Keratinocyte (primary cell): ENCODE results near the gene LILRA1. TPM values are rescaled to one million over a fixed set of nuclear protein-coding genes. Genes with fewer than 3 reads are reported as not detected.

Experiments
- DNase-seq: peaks from one replicate; pipeline ENCODE4 v3.0.0-alpha.2; 2011; ENCODE audit warnings: low read depth, missing footprints, low spot score
- FAIRE-seq: peaks from 2 replicates; lab custom pipeline; 2011; peaks lifted over from hg19 to GRCh38; lab: Jason Lieb, UNC
- H2AFZ ChIP-seq: 2 replicates; pipeline ENCODE4 v1.6.0; 2012; ENCODE audit warnings: low read length, control low read depth, inconsistent platforms; ENCODE audit not compliant: control insufficient read depth
- H3K27ac ChIP-seq: 2 replicates; pipeline ENCODE4 v1.5.1; 2011; ENCODE audit warnings: low read length; ENCODE audit not compliant: control insufficient read depth, insufficient read depth
- H3K27me3 ChIP-seq: 3 replicates; pipeline ENCODE4 v1.6.0; 2011; ENCODE audit warnings: low read length; ENCODE audit not compliant: control insufficient read depth, insufficient read depth; ENCODE audit errors: extremely low read depth
- H3K36me3 ChIP-seq, 2 experiments: 2 replicates in 1 of 2; 3 replicates in 1 of 2; pipeline ENCODE4 v1.5.1; 2011; ENCODE audit warnings: low read length in 2 of 2, mild to moderate bottlenecking in 1 of 2; ENCODE audit not compliant: control insufficient read depth in 2 of 2, insufficient read depth in 2 of 2; ENCODE audit errors: extremely low read depth in 1 of 2
- H3K4me1 ChIP-seq: 3 replicates; pipeline ENCODE4 v1.5.1; 2011; ENCODE audit warnings: low read length; ENCODE audit not compliant: control insufficient read depth, insufficient read depth; ENCODE audit errors: extremely low read depth
- H3K4me2 ChIP-seq: 3 replicates; pipeline ENCODE4 v1.6.0; 2011; ENCODE audit warnings: low read depth, low read length; ENCODE audit not compliant: control insufficient read depth, insufficient read depth; ENCODE audit errors: extremely low read depth
- H3K4me3 ChIP-seq, 3 experiments: fragments of 200-600 bp in 1 of 3; sonication (generic) in 1 of 3; 2 replicates in 2 of 3; 3 replicates in 1 of 3; pipeline ENCODE4 v1.5.1; 2011 to 2016; ENCODE audit warnings: low read length in 3 of 3, mild to moderate bottlenecking in 3 of 3, control low read depth in 2 of 3, inconsistent platforms in 1 of 3, low read depth in 1 of 3, mixed read lengths in 1 of 3, mixed run types in 1 of 3, moderate library complexity in 1 of 3; ENCODE audit not compliant: control insufficient read depth in 2 of 3, insufficient read depth in 2 of 3; ENCODE audit errors: extremely low read depth in 1 of 3
- H3K79me2 ChIP-seq: 2 replicates; pipeline ENCODE4 v1.6.0; 2012; ENCODE audit warnings: low read length; ENCODE audit not compliant: control insufficient read depth, insufficient read depth
- H3K9ac ChIP-seq: 3 replicates; pipeline ENCODE4 v1.6.0; 2011; ENCODE audit warnings: low read length; ENCODE audit not compliant: control insufficient read depth, insufficient read depth; ENCODE audit errors: extremely low read depth
- H3K9me1 ChIP-seq: 3 replicates; pipeline ENCODE4 v1.6.0; 2011; ENCODE audit warnings: low read length; ENCODE audit not compliant: control insufficient read depth, insufficient read depth; ENCODE audit errors: extremely low read depth
- H3K9me3 ChIP-seq: 2 replicates; pipeline ENCODE4 v1.5.1; 2012; ENCODE audit warnings: low read depth, low read length; ENCODE audit not compliant: control insufficient read depth
- H4K20me1 ChIP-seq: 3 replicates; pipeline ENCODE4 v1.6.0; 2011; ENCODE audit warnings: low read length; ENCODE audit not compliant: control insufficient read depth, insufficient read depth; ENCODE audit errors: extremely low read depth
- EZH2 ChIP-seq: IDR thresholded peaks from one replicate; pipeline ENCODE4 v1.6.1; 2012; ENCODE audit warnings: inconsistent platforms, mild to moderate bottlenecking, low read length, moderate library complexity
- dilution Hi-C: fragments of 300-500 bp; cut with MboI; formaldehyde crosslinking; loops from one replicate; pipeline ENCODE4 v1.7.0; 2020; ENCODE audit warnings: low sequenced_read_pairs; ENCODE audit not compliant: extremely low pct_ligation_motif_present
- polyA plus RNA-seq, 5 experiments: library from polyadenylated mRNA; depleted of rRNA in 3 of 5; stranded (reverse) in 3 of 5; stranded (forward) in 1 of 5; unstranded in 1 of 5; fragments of >200 nt; gene quantifications; 1 replicate in 1 of 5; 2 replicates in 3 of 5; 3 replicates in 1 of 5; pipeline versions ENCODE4 v1.2.1 to v1.2.3, GENCODE V29; 2011 to 2012; ENCODE audit warnings: missing spikeins in 2 of 5, low read depth in 1 of 5, low replicate concordance in 1 of 5
- TF ChIP-seq, protein P1 (sequence below), 3 experiments: IDR thresholded peaks in 1 of 3; conservative IDR thresholded peaks in 1 of 3; optimal IDR thresholded peaks in 1 of 3; 2 replicates in 2 of 3; 3 replicates in 1 of 3; pipeline versions ENCODE3 to v1.5.1; 2011; ENCODE audit warnings: low read length in 3 of 3, mild to moderate bottlenecking in 3 of 3, moderate library complexity in 2 of 3, control low read depth in 1 of 3, inconsistent platforms in 1 of 3; ENCODE audit not compliant: insufficient read depth in 2 of 3; ENCODE audit errors: extremely low read depth in 1 of 3

LILRA1 gene
- polyA plus RNA-seq, 1 donor (not counting 4 experiments of a cell fraction or from before 2014, with no cell fraction given) = not detected

DNA sequence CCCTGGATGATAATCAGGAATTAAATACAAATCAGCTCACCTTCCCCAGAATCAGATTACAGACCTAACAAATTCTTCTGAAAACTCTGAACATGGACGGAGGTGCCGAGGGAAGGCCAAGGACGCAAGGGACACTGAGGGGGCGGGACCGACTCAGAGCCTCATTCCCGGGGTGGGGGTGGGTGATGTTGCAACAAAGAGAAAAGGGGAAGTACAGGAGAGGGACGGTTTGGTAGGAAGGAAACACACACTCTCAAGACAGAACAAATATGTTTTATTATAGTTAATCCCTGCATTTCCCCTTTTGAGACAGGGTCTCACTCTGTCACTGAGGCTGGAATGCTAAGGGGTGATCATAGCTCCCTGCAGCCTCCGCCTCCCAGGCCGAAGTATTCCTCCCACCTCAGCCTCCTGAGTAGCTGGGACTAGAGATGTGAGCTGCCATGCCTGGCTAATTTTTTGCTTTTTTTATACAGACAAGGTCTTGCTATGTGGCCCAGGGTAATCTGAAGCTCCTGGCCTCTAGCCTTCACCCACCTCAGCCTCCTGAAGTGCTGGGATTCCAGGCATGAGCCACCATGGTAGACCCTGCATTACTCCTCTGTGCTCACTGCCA is 20.6 kb upstream of the LILRA1 start:
- TF ChIP-seq, protein P1, sequence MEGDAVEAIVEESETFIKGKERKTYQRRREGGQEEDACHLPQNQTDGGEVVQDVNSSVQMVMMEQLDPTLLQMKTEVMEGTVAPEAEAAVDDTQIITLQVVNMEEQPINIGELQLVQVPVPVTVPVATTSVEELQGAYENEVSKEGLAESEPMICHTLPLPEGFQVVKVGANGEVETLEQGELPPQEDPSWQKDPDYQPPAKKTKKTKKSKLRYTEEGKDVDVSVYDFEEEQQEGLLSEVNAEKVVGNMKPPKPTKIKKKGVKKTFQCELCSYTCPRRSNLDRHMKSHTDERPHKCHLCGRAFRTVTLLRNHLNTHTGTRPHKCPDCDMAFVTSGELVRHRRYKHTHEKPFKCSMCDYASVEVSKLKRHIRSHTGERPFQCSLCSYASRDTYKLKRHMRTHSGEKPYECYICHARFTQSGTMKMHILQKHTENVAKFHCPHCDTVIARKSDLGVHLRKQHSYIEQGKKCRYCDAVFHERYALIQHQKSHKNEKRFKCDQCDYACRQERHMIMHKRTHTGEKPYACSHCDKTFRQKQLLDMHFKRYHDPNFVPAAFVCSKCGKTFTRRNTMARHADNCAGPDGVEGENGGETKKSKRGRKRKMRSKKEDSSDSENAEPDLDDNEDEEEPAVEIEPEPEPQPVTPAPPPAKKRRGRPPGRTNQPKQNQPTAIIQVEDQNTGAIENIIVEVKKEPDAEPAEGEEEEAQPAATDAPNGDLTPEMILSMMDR (optimal IDR thresholded peaks at IDR 0.05 in 1 of 3, IDR thresholded peaks at IDR 0.05 in 1 of 3, conservative IDR thresholded peaks at IDR 0.05 in 1 of 3; ENCODE audit: extremely low read depth in 1 of 3, insufficient read depth in 2 of 3, low read length in 3 of 3) = no peak
- no peak for TF ChIP-seq EZH2

DNA sequence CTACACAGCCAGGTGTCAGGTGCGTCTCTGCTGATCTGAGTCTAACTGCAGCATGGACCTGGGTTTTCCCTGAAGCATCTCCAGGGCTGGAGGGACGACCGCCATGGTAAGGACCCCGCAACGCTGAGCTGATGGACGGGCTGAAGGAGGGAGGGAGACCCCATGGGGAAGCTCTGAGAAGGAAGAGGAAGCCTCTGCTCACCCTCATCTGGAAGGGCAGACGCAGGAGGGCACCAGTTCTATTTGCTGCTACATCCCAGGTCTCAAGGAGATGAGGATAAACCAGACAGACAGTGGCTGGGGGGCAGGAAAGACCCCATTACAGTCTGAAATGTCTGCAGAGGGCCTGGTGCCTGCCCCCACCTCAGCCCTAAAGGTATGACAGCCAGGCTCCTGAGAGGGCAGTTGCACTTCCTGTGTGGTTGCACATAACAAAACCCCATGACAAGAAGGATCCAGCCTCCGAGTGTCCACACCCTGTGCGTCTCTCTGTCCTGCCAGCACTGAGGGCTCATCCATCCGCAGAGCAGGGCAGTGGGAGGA is 20.0 kb upstream of the LILRA1 start, which contains the start of gene LILRA2:
Gene LILRA2, plus strand, starts transcription at position 461 of the 543 bp plus-strand sequence. CDS start 89 bp downstream, outside the sequence.
- Histone ChIP-seq H3K9ac (no peak within 1 kb of the TSS), H3K27ac (no peak within 1 kb of the TSS), H3K9me1 (no peaks in the 10 kb centered on the region), H3K79me2 (no peaks in the 10 kb centered on the region), H3K4me3 (no peak within 1 kb of the TSS), H3K4me2 (no peak within 1 kb of the TSS), H3K27me3 (no peaks in the 10 kb centered on the region), H3K4me1 (no peaks in the 10 kb centered on the region), H4K20me1 (no peaks in the 10 kb centered on the region), H3K9me3 (peaks cover 6% of the 10 kb centered on the region), H3K36me3 (no peaks in the 10 kb centered on the region), H2AFZ (no peak within 1 kb of the TSS)
- FAIRE-seq (no peak), DNase-seq (no peak)
- dilution Hi-C loops = no loop called here
- TF ChIP-seq, protein P1 (optimal IDR thresholded peaks at IDR 0.05 in 1 of 3, IDR thresholded peaks at IDR 0.05 in 1 of 3, conservative IDR thresholded peaks at IDR 0.05 in 1 of 3; ENCODE audit: extremely low read depth in 1 of 3, insufficient read depth in 2 of 3, low read length in 3 of 3) = no peak
- TF ChIP-seq EZH2 = no peak

More for the DNA sequence above, 20.6 kb upstream of the LILRA1 start:
- Histone ChIP-seq H3K36me3 (no peaks in the 10 kb centered on the region), H3K9me1 (no peaks in the 10 kb centered on the region), H3K4me2 (no peak overlapping the region), H4K20me1 (no peaks in the 10 kb centered on the region), H3K9ac (no peak overlapping the region), H3K4me3 (no peak overlapping the region), H3K4me1 (no peaks in the 10 kb centered on the region), H3K9me3 (peaks cover 6% of the 10 kb centered on the region), H3K27ac (no peak overlapping the region), H2AFZ (no peak overlapping the region), H3K27me3 (no peaks in the 10 kb centered on the region), H3K79me2 (no peaks in the 10 kb centered on the region)
- dilution Hi-C loops = no loop called here
- no peak for FAIRE-seq
- DNase-seq = no peak
